Measurements from ENCODE around the gene PIGC.

- no peak for TF ChIP-seq CTCF (IDR thresholded peaks at IDR 0.05)
- TF ChIP-seq POLR2A (IDR thresholded peaks at IDR 0.05): no peak
Observed at GRCh38 chr1:172421974-172422604, 21.8 kb downstream of the PIGC start.

All from adrenal gland (tissue), 5 donors.